Adrenal gland (tissue), 19 donors: ENCODE results near the gene TMEM151A. TPM values are rescaled to one million over a fixed set of nuclear protein-coding genes. Genes with fewer than 3 reads are reported as not detected.
A peak's percentile ranks its signal among the peaks of the same experiment; 100 is the strongest.

ENCODE experiments used
- DNase-seq, 7 donors: peaks; one replicate each; pipeline ENCODE4 v3.0.0-alpha.2; 2019 to 2020
- H3K27ac ChIP-seq, 5 donors: fragments of 200-600 bp; sonication (generic) in 4 of 5; 1 replicate in 3 of 5; 2 replicates in 2 of 5; pipeline versions ENCODE4 v1.5.1 to v1.8.0; 2016 to 2020; ENCODE audit warnings: mild to moderate bottlenecking in 1 of 5
- H3K27me3 ChIP-seq: fragments of 200-600 bp; 2 replicates; pipeline ENCODE4 v1.8.0; 2021
- H3K36me3 ChIP-seq, 2 donors: fragments of 200-600 bp; replicated peaks in 1 of 2; 1 replicate in 1 of 2; 2 replicates in 1 of 2; pipeline versions ENCODE4 v1.5.1 to v1.8.0; 2018 to 2022
- H3K4me1 ChIP-seq, 2 donors: fragments of 200-600 bp; replicated peaks in 1 of 2; 1 replicate in 1 of 2; 2 replicates in 1 of 2; pipeline versions ENCODE4 v1.5.1 to v1.8.0; 2018 to 2021
- H3K4me3 ChIP-seq, 4 donors: fragments of 200-600 bp; sonication (generic) in 3 of 4; one replicate each; pipeline ENCODE4 v1.5.1; 2016 to 2018
- H3K9me3 ChIP-seq, 3 donors: fragments of 200-600 bp; sonication (generic) in 1 of 3; replicated peaks in 1 of 3; 1 replicate in 2 of 3; 2 replicates in 1 of 3; pipeline versions ENCODE4 v1.5.1 to v1.8.0; 2016 to 2021
- CTCF ChIP-seq, 6 experiments: fragments of 450-650 bp in 4 of 6; fragments of 200-600 bp in 2 of 6; sonication (generic) in 1 of 6; IDR thresholded peaks; 1 replicate in 5 of 6; 2 replicates in 1 of 6; pipeline versions ENCODE4 v1.5.1 to v1.8.0; 2016 to 2021; ENCODE audit warnings: antibody characterized with exemption in 6 of 6, mild to moderate bottlenecking in 2 of 6, moderate library complexity in 1 of 6
- POLR2A ChIP-seq, 2 donors: fragments of 450-650 bp; IDR thresholded peaks; one replicate each; pipeline ENCODE4 v1.6.1; 2017; ENCODE audit warnings: antibody characterized with exemption in 2 of 2, mild to moderate bottlenecking in 2 of 2, moderate library complexity in 1 of 2
- WGBS, 4 donors: extraction: QIAGEN DNeasy Blood & Tissue Kit in 2 of 4; methylation state at CpG; one replicate each; pipeline versions ENCODE4 v1.1.5 to v1.1.7; 2013 to 2017; 5-methylcytosine and 5-hydroxymethylcytosine counted together
- intact Hi-C, 2 donors: fragments of 100-400 bp; cut with DNase I; formaldehyde crosslinking; loops; one replicate each; pipeline versions ENCODE4 v1.14.1 to v1.15.0; 2022 to 2023
- long read RNA-seq, 10 donors: library from polyadenylated mRNA in 3 of 10; unstranded in 2 of 10; stranded (forward) in 1 of 10; transcript quantifications; one replicate each; pipeline ENCODE4 v2.0.0 and lab custom pipeline, GENCODE V29; 2021 to 2026
- polyA plus RNA-seq, 3 donors: library from polyadenylated mRNA; stranded (reverse); fragments of 200-250 nt in 2 of 3; fragments of 350-450 nt in 1 of 3; fragmentation: Illumina TruSeq in 1 of 3; extraction: RNeasy Lipid Tissue Mini Kit (QIAGEN cat#74804) in 1 of 3; gene quantifications; one replicate each; pipeline ENCODE4 v1.2.3, GENCODE V29; 2013 to 2014
- total RNA-seq, 9 donors: library from RNA; depleted of rRNA in 4 of 9; stranded (reverse); fragments of >200 nt in 4 of 9; fragments of 120-200 nt in 1 of 9; fragmentation: NEBNext Ultra II Directional in 1 of 9; extraction: Animal tissue kit (Norgen Biotek cat#: 25700) in 1 of 9; gene quantifications; one replicate each; pipeline versions ENCODE4 v1.1.0 to v1.2.4, GENCODE V29; 2013 to 2023
- donor health status: healthy with polysubstance abuse.
- donor health status: Bipolar disorder and iron deficiency.
- donor health status: DM: yes; HTN: yes; CAD: no.
- donor health status: DM: no; HTN: no; CAD: no.
- donor health status: DM: no; HTN: no; CAD: no.
- donor health status: DM: yes; HTN: yes; CAD: no.

Gene TMEM151A
- total RNA-seq (1 to 10 TPM in 3 of 9 donors, under 1 TPM in 3, not detected in 3; 0.07 to 2.3 (median 0.76) TPM), polyA plus RNA-seq (1 to 10 TPM in 2 of 3 donors, under 1 TPM in 1; 0.42 to 6.8 (median 1.9) TPM)
- long read RNA-seq, donor 1: 0 reads
- long read RNA-seq, donor 2: 0 reads
- long read RNA-seq, donor 3: 0 reads
- long read RNA-seq, donor 4: 0 reads
- long read RNA-seq, donor 5: 0 reads
- long read RNA-seq, donor 6: 0 reads
- long read RNA-seq, donor 7: 0 reads
- long read RNA-seq, donor 8: 0 reads
- long read RNA-seq, donor 9: 0 reads
- long read RNA-seq, donor 10: 0 reads

- peak in 2 of 7 donors; percentile 21 to 30 for DNase-seq
- intact Hi-C loops: no loop called here
- WGBS, 4 donors: 0 to 3% (median 1%) methylated on average over 1 to 95 of the region's 95 CpGs
- no peaks in the 10 kb centered on the region for H3K36me3 ChIP-seq
- peaks cover 12 to 27% of the 10 kb centered on the region in 2 donors for H3K4me1 ChIP-seq
- peak within 1 kb of the TSS in 1 of 4 donors; percentile 52 for H3K4me3 ChIP-seq
- peaks cover 8% of the 10 kb centered on the region for H3K27me3 ChIP-seq
- H3K9me3 ChIP-seq: no peaks in the 10 kb centered on the region
- H3K27ac ChIP-seq: peak within 1 kb of the TSS in 1 of 5 donors; percentile 52
- peak in 1 of 2 donors; percentile 26 for TF ChIP-seq POLR2A (IDR thresholded peaks at IDR 0.05)
- TF ChIP-seq CTCF (IDR thresholded peaks at IDR 0.05): no peak
Observed at GRCh38 chr11:66291706-66292542, at the start of gene TMEM151A. Gene TMEM151A, plus strand, starts transcription at chr11:66291894. Its CDS starts 120 bp downstream, at chr11:66292014.

- intact Hi-C loops: no loop called here
- Histone ChIP-seq H3K4me1 (no peaks in the 10 kb centered on the region), H3K4me3 (no peak overlapping the region), H3K36me3 (peaks cover 0 to 42% of the 10 kb centered on the region in 2 donors), H3K27ac (no peak overlapping the region), H3K9me3 (no peaks in the 10 kb centered on the region), H3K27me3 (no peaks in the 10 kb centered on the region)
- TF ChIP-seq CTCF (IDR thresholded peaks at IDR 0.05): no peak
- no peak for TF ChIP-seq POLR2A (IDR thresholded peaks at IDR 0.05)
- 75 to 83% (median 79%) methylated on average over 8 to 14 of the region's 14 CpGs; no CpG with 5 or more reads in 1 of the 4 donors for WGBS, 4 donors
- DNase-seq: no peak
Observed at GRCh38 chr11:66242095-66242765, 49.5 kb upstream of the TMEM151A start.

- H3K4me3 ChIP-seq: no peak overlapping the region
- no peaks in the 10 kb centered on the region for H3K4me1 ChIP-seq
- H3K36me3 ChIP-seq: peaks cover 0 to 32% of the 10 kb centered on the region in 2 donors
- 79 to 87% (median 84%) methylated on average over 13 of the region's 13 CpGs for WGBS, 4 donors
- no peak overlapping the region for H3K27ac ChIP-seq
- H3K27me3 ChIP-seq: no peaks in the 10 kb centered on the region
- TF ChIP-seq CTCF (IDR thresholded peaks at IDR 0.05): no peak
- no peaks in the 10 kb centered on the region for H3K9me3 ChIP-seq
- intact Hi-C loops: no loop called here
- DNase-seq: no peak
Observed at GRCh38 chr11:66243782-66244535, 47.7 kb upstream of the TMEM151A start.
